ENCODE results near the gene ALDH1A2.

GRCh38 chr15:58015565-58015964, 49.9 kb downstream of the ALDH1A2 start:
- TF ChIP-seq YY1 (IDR thresholded peaks at IDR 0.05; ENCODE audit: insufficient read depth, insufficient read length) (no peak), SUZ12 (IDR thresholded peaks at IDR 0.05; ENCODE audit: extremely low read depth, insufficient read depth, insufficient read length) (no peak)
